ENCODE measurements around the gene IPO4.

DNA sequence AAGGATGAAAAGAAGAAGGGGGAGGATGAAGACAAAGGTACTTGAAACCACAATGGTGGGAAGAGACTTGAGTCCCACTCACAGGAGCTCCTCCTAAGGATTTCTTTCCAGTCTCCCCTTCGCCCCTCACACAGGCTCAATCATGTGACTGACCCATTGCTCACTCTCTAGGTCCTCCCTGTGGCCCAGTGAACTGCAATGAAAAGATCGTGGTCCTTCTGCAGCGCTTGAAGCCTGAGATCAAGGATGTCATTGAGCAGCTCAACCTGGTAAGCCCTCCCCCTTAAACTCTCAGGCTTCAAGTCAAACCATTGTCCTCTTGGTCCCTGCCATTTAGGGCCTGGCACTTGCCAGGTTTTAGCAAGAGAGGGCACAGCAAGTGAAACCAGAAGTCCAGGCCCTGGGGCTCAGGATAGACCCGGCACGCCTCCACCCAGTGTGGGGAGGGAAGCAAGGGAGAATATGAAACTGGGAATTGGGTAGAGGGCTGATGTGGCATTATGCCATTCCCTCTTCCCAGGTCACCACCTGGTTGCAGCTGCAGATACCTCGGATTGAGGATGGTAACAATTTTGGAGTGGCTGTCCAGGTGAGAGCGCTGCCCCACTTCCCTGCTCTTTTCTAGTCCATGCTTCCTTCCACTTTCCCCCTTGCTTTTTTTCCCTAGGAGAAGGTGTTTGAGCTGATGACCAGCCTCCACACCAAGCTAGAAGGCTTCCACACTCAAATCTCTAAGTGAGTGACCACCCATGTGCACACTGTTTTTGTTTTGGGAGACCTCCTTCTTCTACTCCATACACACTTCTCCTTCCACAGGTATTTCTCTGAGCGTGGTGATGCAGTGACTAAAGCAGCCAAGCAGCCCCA is 50.9 kb downstream of the IPO4 start:
- no peak for TF ChIP-seq CTCF (conservative IDR thresholded peaks at IDR 0.05; ENCODE audit: low read depth in 2 of 2)
- no peak for TF ChIP-seq EZH2phosphoT487 (IDR thresholded peaks at IDR 0.05; ENCODE audit: unreplicated experiment)
- TF ChIP-seq, protein P1, sequence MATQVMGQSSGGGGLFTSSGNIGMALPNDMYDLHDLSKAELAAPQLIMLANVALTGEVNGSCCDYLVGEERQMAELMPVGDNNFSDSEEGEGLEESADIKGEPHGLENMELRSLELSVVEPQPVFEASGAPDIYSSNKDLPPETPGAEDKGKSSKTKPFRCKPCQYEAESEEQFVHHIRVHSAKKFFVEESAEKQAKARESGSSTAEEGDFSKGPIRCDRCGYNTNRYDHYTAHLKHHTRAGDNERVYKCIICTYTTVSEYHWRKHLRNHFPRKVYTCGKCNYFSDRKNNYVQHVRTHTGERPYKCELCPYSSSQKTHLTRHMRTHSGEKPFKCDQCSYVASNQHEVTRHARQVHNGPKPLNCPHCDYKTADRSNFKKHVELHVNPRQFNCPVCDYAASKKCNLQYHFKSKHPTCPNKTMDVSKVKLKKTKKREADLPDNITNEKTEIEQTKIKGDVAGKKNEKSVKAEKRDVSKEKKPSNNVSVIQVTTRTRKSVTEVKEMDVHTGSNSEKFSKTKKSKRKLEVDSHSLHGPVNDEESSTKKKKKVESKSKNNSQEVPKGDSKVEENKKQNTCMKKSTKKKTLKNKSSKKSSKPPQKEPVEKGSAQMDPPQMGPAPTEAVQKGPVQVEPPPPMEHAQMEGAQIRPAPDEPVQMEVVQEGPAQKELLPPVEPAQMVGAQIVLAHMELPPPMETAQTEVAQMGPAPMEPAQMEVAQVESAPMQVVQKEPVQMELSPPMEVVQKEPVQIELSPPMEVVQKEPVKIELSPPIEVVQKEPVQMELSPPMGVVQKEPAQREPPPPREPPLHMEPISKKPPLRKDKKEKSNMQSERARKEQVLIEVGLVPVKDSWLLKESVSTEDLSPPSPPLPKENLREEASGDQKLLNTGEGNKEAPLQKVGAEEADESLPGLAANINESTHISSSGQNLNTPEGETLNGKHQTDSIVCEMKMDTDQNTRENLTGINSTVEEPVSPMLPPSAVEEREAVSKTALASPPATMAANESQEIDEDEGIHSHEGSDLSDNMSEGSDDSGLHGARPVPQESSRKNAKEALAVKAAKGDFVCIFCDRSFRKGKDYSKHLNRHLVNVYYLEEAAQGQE (IDR thresholded peaks at IDR 0.05; ENCODE audit: unreplicated experiment): no peak
- no peak for TF ChIP-seq ZNF114 (CRISPR knock-in tag; IDR thresholded peaks at IDR 0.05)
- TF ChIP-seq CREB1 (CRISPR knock-in tag; IDR thresholded peaks at IDR 0.05; ENCODE audit: low read depth): no peak
- no peak for TF ChIP-seq ZNF331 (CRISPR knock-in tag; IDR thresholded peaks at IDR 0.05; ENCODE audit: low read depth)
- no peak for TF ChIP-seq EZH2 (IDR thresholded peaks at IDR 0.05; ENCODE audit: low read depth, unreplicated experiment)
